Skin epidermis (tissue), 12 donors: ENCODE results near the gene ARMH4.

Experiments
- H3K27ac ChIP-seq, 21 experiments: fragments of 200-600 bp; sonication (generic) in 11 of 21; one replicate each; pipeline ENCODE4 v1.5.0; 2020; ENCODE audit warnings: mild to moderate bottlenecking in 3 of 21, inconsistent platforms in 2 of 21, moderate library complexity in 2 of 21
- H3K4me3 ChIP-seq, 7 experiments: fragments of 200-600 bp; sonication (generic) in 2 of 7; one replicate each; pipeline ENCODE4 v1.5.0; 2020; ENCODE audit warnings: inconsistent platforms in 2 of 7, mild to moderate bottlenecking in 2 of 7, moderate library complexity in 1 of 7

ARMH4 gene

GRCh38 chr14:58152014-58152857, at the start of gene ARMH4:
ARMH4 (minus strand) TSS chr14:58152213; CDS start chr14:58139358, 12,855 bp downstream.
- Histone ChIP-seq H3K27ac (peak within 1 kb of the TSS in 17 of 21 experiments; percentile 4 to 80 (median 50)), H3K4me3 (peak within 1 kb of the TSS; percentile 45 to 79 (median 69))

- Histone ChIP-seq H3K4me3 (peak overlapping the region; percentile 62 to 92 (median 82)), H3K27ac (peak overlapping the region in 19 of 21 experiments; percentile 90 to 98 (median 97))
Measured at GRCh38 chr14:58200846-58201245, 48.8 kb upstream of the ARMH4 start.

- Histone ChIP-seq H3K27ac (peak overlapping the region; percentile 90 to 99 (median 97)), H3K4me3 (peak overlapping the region; percentile 62 to 92 (median 82))
Measured at GRCh38 chr14:58200480-58200841, 48.4 kb upstream of the ARMH4 start.

GRCh38 chr14:58199726-58200479, 47.9 kb upstream of the ARMH4 start, which contains the start of gene ACTR10:
ACTR10 (plus strand) TSS chr14:58200149; CDS start chr14:58200218, 69 bp downstream.
- H3K4me3 ChIP-seq = peak within 1 kb of the TSS; percentile 62 to 92 (median 82)
- H3K27ac ChIP-seq = peak within 1 kb of the TSS; percentile 90 to 99 (median 97)

- Histone ChIP-seq H3K4me3 (no peak overlapping the region), H3K27ac (no peak overlapping the region)
Measured at GRCh38 chr14:58198086-58198485, 46.1 kb upstream of the ARMH4 start.

- Histone ChIP-seq H3K4me3 (no peak overlapping the region), H3K27ac (no peak overlapping the region)
Measured at GRCh38 chr14:58196198-58196597, 44.2 kb upstream of the ARMH4 start.

DNA sequence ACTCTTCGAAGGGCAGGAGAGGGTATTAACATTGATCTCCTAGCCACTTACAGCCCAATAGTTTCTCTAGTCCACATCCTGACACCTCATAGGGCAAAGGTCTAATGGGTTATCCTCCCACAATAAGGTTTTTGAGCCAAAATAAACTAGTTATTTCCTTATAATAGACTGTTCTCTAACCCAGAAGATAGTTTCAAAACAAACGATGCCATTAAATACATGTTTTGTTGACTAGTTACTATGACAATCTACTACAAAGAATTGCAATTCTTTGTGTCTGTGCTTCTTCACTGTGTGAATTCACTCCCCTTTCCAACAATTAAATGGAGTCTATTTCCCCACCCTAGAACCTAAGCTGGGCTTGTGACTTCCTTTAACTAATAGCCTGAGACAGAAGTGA, 41.5 kb upstream of the ARMH4 start:
- Histone ChIP-seq H3K4me3 (no peak overlapping the region), H3K27ac (peak overlapping the region in 1 of 21 experiments; percentile 60)

DNA sequence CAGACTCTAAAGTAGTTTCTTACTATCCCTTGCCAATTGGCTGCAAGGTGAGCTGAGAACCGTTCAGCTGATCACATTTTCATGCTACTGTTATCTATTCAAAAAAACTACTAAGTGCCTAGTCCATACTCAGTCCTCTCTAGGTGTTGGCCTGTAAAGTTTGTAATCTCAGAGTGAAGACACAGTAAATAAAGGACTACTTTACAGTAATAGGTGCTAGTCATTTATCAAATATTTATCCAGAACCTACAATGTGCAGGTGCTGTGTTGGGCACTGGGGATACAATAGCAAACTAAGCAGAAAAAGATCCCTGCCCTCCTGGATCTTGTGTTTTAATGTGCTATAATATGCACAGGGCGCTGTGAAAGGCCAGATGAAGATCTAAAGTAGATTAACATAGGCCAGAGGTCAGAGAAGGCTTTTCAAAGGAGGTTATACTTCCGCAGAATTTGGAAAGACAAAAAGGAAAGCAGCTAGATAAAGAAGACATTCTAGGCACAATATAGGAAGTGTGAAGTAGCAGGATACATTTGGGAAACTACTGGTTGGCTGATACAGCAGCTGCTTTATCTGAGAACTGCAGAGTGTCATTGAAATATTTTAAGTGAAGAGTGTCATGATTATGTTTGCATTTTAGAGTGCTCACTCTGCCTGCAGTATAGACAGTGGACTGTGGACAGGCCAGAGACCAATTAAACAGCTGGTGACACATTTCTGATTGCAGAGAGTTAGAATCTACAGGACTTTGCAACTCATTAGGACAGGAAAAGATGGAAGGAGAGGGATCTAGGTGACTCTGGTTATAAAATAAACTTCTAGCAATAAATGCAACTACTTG, 40.0 kb upstream of the ARMH4 start:
- no peak overlapping the region for H3K27ac ChIP-seq

DNA sequence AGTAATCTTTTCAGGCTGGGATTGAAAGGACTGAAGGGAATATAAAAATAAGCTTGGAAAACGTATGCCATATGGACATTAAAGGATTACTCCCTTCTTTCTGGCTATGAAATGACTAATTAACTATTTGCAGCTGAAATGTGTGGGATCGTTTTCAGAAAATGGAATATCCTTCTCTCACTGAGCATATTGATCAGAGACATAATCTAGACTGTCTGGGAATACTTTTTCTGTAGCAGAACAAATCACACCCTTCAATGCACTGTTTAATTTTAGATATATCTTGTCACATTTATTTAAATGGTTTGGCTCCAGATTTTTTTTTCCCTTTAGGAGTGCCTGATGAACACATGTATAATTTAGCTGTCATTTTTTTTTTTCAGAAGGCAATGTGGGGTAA, 37.2 kb upstream of the ARMH4 start:
- H3K4me3 ChIP-seq = no peak overlapping the region
- H3K27ac ChIP-seq = no peak overlapping the region

More for the DNA sequence above, 40.0 kb upstream of the ARMH4 start:
- no peak overlapping the region for H3K4me3 ChIP-seq

- Histone ChIP-seq H3K27ac (no peak overlapping the region), H3K4me3 (no peak overlapping the region)
Measured at GRCh38 chr14:58177125-58177524, 25.1 kb upstream of the ARMH4 start.

GRCh38 chr14:58171090-58171489, 19.1 kb upstream of the ARMH4 start:
- Histone ChIP-seq H3K4me3 (no peak overlapping the region), H3K27ac (no peak overlapping the region)

DNA sequence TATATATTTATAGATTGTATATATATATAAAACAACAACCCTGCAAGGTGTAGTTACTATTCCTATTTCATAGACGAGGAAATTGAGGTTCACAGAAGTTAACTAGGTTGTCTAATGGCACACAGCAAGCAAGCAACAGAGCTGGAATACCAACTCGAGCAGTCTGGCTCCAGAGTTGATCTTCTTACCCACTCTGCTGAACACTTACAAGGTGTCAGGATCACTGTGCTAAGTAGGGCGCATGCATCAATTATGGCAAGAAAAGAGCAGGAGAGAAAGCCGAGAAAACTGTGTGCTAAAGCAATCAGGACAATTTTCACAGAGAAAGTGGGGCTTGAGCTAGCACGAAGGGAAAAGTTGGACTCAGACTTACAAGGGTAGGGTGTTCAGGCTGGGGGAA, 15.9 kb upstream of the ARMH4 start:
- no peak overlapping the region for H3K4me3 ChIP-seq
- H3K27ac ChIP-seq = no peak overlapping the region

GRCh38 chr14:58167057-58167456, 15.0 kb upstream of the ARMH4 start:
- H3K27ac ChIP-seq = no peak overlapping the region

DNA sequence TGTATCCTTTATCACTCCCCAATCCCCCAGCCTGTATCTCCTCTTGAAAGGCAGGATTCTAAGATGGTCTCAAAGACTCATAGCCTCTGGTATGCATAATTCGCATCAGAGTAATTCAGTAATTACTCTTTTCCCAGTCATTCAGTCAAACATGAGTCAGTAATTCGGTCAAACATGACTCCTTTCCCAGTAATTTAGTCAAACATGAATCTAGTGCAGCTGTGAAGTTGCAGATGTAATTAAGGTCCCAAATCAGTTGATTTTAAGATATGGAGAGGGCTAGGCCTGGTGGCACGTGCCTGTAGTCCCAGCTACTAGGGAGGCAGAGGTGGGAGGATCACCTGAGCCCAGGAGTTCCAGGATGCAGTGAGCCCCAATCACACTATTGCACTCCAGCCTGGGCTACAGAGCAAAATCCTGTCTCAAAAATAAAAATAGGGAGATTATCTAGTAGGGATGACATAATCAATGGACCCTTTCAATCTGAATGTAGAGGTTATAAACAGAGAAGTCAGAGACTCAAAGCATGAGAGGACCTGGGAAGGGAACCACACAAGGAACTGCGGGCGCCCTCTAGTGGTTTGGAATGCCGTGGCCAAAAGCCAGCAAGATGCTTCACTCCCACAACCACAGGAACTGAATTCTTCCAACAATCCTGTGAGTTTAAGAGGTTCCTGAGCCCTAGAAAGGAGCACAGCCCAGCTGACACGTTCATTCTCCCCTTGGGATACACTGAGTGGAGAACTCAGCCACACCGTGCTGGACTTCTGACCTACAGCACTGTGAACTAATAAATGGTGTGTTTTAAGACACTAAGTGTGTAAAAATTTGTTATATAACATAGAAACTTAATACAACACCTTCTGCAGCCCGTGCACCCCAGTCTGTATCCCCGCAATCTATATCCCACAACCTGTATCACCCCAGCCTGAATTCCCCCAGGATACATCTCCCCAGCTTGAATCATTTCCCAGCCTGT, 14.3 kb upstream of the ARMH4 start:
- Histone ChIP-seq H3K27ac (no peak overlapping the region), H3K4me3 (no peak overlapping the region)

More at GRCh38 chr14:58167057-58167456, 15.0 kb upstream of the ARMH4 start:
- H3K4me3 ChIP-seq = no peak overlapping the region

GRCh38 chr14:58160561-58160960, 8.5 kb upstream of the ARMH4 start:
- H3K4me3 ChIP-seq = no peak overlapping the region
- no peak overlapping the region for H3K27ac ChIP-seq

DNA sequence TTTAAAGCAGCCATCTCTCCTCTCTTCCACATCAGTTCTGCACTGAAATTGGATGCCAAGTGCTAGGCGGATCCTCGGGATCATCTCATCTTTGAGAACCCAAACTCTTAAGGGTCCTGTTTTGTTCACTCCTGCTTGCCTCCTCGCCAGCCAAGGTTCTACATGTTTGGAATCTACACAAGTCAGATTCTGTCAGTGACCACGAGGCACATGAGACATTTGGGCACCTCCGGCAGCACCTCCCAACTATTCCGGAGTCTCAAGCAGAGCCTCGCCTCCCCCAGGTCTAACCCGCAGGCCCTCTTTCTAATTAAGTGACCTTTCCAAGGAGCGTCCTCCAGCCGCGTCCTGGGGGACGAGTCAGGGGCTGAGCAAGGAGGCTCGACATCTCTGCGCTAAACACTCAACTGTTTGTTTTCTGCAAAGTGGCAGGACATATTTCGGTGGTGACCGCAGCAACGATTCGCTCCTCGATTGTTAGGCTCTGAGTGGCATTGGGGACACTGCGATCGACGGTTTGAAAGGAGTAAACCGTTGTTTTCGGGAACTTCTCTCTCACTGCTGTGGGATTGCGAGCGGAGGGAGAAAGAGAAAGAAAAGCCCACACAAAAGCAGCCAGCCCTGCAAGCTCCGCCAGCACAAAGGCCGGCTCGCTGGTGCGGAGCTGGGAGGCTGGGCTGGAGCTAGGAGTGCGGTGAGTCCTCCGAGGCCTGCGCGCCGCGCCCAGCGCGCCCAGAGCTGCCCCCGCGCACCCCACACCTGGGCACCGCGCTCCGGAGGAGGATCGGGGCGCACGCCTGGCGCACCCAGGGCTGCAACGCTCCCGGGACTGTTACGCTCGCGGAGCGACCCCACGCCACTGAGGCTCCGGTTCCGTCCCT, 640 bp downstream of the ARMH4 start:
- H3K4me3 ChIP-seq = peak overlapping the region; percentile 45 to 79 (median 69)
- H3K27ac ChIP-seq = peak overlapping the region in 17 of 21 experiments; percentile 2 to 80 (median 50)

DNA sequence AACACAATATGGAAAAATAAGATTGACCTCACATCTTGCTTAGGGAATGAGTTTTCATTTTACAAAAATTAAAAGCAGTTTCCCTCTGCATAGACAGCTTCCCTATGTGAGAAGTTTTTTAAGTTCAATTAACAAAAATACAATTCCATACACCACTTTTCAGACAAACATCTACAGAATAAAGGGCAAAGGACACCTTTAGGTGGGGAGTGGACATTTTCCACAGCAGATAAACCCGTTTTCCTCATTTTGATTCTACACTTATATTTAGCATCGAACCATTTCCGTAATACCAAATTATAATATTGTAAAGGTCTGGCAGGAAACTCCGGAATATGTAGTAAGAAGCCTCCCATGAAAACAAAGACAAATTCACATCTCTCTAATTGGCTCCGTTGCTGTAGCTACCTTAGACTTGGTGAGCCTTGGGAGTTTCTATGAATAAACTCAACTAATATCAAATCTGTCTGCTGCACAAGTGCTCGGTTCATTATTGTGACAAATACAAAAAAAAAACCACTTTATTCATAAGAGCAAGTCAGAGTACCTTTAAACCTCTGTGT, 1.7 kb downstream of the ARMH4 start:
- no peak overlapping the region for H3K27ac ChIP-seq

More for the DNA sequence above, 1.7 kb downstream of the ARMH4 start:
- no peak overlapping the region for H3K4me3 ChIP-seq
